ENCODE measurements around the gene TLDC2. TPM values are rescaled to one million over a fixed set of nuclear protein-coding genes. Genes with fewer than 3 reads are reported as not detected.

TLDC2 gene
- total and polyA plus RNA-seq, 4 donors, result 0.05 to 0.33 (median 0.08) TPM; not detected in 1

GRCh38 chr20:36917943-36918342 is 42.0 kb downstream of the TLDC2 start:
- H3K36me3 ChIP-seq (ENCODE audit: control insufficient read depth in 4 of 4, insufficient read depth in 3 of 4, low read depth in 1 of 4, low read length in 3 of 4), result peaks cover 0 to 20% (median 10%) of the 10 kb centered on the region in 4 donors
- H3K27me3 ChIP-seq (ENCODE audit: control insufficient read depth in 4 of 4, insufficient read depth in 4 of 4, low read length in 3 of 4), result no peaks in the 10 kb centered on the region
- no peak overlapping the region for H3K27ac ChIP-seq (ENCODE audit: low read depth in 1 of 2, low read length in 2 of 2)
- no peaks in the 10 kb centered on the region for H3K9me3 ChIP-seq (ENCODE audit: control insufficient read depth in 4 of 4, low read length in 3 of 4)
- H3K4me3 ChIP-seq (ENCODE audit: low read depth in 1 of 3, low read length in 3 of 3), result no peak overlapping the region
- no peak overlapping the region for H3K9ac ChIP-seq (ENCODE audit: low read depth in 1 of 2, low read length in 2 of 2)
- no peak for DNase-seq (ENCODE audit: low spot score)
- H3K4me1 ChIP-seq (ENCODE audit: control insufficient read depth in 4 of 4, insufficient read depth in 4 of 4, low read length in 3 of 4), result no peaks in the 10 kb centered on the region
- no peak for TF ChIP-seq GABPA (IDR thresholded peaks at IDR 0.05 in 1 of 2, conservative IDR thresholded peaks at IDR 0.05 in 1 of 2)
- no peak for TF ChIP-seq FOXA1 (IDR thresholded peaks at IDR 0.05)
- TF ChIP-seq EGR1 (IDR thresholded peaks at IDR 0.05; ENCODE audit: low read depth in 2 of 2), result no peak
- TF ChIP-seq CTCF (IDR thresholded peaks at IDR 0.05; ENCODE audit: low read depth, low read length, missing input control), result no peak
- TF ChIP-seq JUND (IDR thresholded peaks at IDR 0.05), result no peak
- TF ChIP-seq FOXA2 (IDR thresholded peaks at IDR 0.05), result no peak
- no peak for TF ChIP-seq YY1 (IDR thresholded peaks at IDR 0.05)
- no peak for TF ChIP-seq ZBTB33 (IDR thresholded peaks at IDR 0.05)
- TF ChIP-seq RAD21 (IDR thresholded peaks at IDR 0.05), result no peak
- TF ChIP-seq HNF4G (IDR thresholded peaks at IDR 0.05), result no peak
- TF ChIP-seq HNF4A (conservative IDR thresholded peaks at IDR 0.05), result no peak
- no peak for TF ChIP-seq TAF1 (conservative IDR thresholded peaks at IDR 0.05)
- no peak for TF ChIP-seq REST (IDR thresholded peaks at IDR 0.05)
- TF ChIP-seq RXRA (IDR thresholded peaks at IDR 0.05), result no peak
- no peak for TF ChIP-seq ATF3 (IDR thresholded peaks at IDR 0.05)
- no peak for TF ChIP-seq MAX (IDR thresholded peaks at IDR 0.05)
- no peak for TF ChIP-seq SP1 (IDR thresholded peaks at IDR 0.05)
- no peak for TF ChIP-seq NR2F2 (IDR thresholded peaks at IDR 0.05)
